ENCODE data around the gene ACBD5.

The ACBD5 gene

GRCh38 chr10:27223964-27224363 lies 16.6 kb downstream of the ACBD5 start:
- TF ChIP-seq, protein P1, sequence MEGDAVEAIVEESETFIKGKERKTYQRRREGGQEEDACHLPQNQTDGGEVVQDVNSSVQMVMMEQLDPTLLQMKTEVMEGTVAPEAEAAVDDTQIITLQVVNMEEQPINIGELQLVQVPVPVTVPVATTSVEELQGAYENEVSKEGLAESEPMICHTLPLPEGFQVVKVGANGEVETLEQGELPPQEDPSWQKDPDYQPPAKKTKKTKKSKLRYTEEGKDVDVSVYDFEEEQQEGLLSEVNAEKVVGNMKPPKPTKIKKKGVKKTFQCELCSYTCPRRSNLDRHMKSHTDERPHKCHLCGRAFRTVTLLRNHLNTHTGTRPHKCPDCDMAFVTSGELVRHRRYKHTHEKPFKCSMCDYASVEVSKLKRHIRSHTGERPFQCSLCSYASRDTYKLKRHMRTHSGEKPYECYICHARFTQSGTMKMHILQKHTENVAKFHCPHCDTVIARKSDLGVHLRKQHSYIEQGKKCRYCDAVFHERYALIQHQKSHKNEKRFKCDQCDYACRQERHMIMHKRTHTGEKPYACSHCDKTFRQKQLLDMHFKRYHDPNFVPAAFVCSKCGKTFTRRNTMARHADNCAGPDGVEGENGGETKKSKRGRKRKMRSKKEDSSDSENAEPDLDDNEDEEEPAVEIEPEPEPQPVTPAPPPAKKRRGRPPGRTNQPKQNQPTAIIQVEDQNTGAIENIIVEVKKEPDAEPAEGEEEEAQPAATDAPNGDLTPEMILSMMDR (IDR thresholded peaks at IDR 0.05; ENCODE audit: insufficient read depth, low read depth, low read length, missing control alignments): peak; percentile 46
- H3K4me3 ChIP-seq (ENCODE audit: low read depth, low read length): no peak overlapping the region
- peak; percentile 56 for DNase-seq (ENCODE audit: low read depth)

DNA sequence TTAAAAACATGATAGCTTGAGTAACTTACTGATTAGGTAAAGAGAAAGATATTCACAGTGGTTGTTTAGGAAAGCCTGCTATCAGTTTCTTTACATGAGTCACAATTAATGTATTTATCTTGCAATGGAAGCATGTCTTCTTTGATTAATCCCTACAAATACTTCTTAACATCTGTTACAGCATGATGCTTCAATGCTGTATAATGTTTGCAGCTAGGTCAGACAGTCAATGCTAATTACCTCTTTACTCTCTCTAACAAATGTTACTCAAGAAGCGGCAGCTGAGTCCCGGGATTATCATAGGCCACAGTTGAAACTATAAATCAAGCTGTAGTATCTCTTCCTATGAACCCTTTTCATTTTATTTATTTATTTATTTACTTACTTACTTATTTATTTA lies 33.2 kb downstream of the ACBD5 start:
- H3K4me3 ChIP-seq (ENCODE audit: low read depth, low read length): no peak overlapping the region
- TF ChIP-seq, protein P1 (IDR thresholded peaks at IDR 0.05; ENCODE audit: insufficient read depth, low read depth, low read length, missing control alignments): no peak
- no peak for DNase-seq (ENCODE audit: low read depth)

- TF ChIP-seq, protein P1 (IDR thresholded peaks at IDR 0.05; ENCODE audit: insufficient read depth, low read depth, low read length, missing control alignments): no peak
- H3K4me3 ChIP-seq (ENCODE audit: low read depth, low read length): no peak overlapping the region
- no peak for DNase-seq (ENCODE audit: low read depth)
Measured at GRCh38 chr10:27203806-27204205, 36.8 kb downstream of the ACBD5 start.

DNA sequence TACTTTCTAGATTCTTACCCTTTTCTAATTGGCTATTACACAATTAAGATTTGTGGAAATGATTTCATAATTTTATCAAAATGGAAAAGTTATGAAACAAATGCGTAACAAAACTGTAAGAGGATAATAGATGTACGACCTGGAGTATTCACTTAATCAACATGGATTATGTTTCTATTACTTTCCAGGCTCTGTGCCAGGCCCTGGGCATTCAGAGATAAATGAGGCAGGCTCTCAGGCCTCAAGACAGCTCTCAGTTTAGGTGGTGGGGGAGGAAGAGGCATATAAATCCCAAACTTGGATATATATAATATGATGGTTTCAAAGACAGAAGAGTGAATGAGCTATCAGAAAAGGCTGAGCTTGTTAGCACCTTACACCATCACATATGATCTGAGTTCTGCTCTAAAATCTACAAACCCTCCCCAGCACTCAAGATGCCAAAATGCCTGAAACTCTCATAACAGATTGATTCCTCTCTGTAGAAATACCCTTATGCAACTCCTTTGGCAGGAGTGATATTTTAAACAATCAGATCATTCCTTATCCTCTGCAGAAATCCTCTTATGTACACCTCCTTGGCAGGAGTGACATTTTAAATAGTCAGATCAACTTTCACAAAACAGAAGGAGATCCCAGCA lies 42.5 kb downstream of the ACBD5 start:
- no peak overlapping the region for H3K4me3 ChIP-seq (ENCODE audit: low read depth, low read length)
- TF ChIP-seq, protein P1 (IDR thresholded peaks at IDR 0.05; ENCODE audit: insufficient read depth, low read depth, low read length, missing control alignments): no peak
- no peak for DNase-seq (ENCODE audit: low read depth)

- TF ChIP-seq, protein P1 (IDR thresholded peaks at IDR 0.05; ENCODE audit: insufficient read depth, low read depth, low read length, missing control alignments): no peak
- H3K4me3 ChIP-seq (ENCODE audit: low read depth, low read length): no peak overlapping the region
- no peak for DNase-seq (ENCODE audit: low read depth)
Measured at GRCh38 chr10:27192284-27192683, 48.3 kb downstream of the ACBD5 start.

DNA sequence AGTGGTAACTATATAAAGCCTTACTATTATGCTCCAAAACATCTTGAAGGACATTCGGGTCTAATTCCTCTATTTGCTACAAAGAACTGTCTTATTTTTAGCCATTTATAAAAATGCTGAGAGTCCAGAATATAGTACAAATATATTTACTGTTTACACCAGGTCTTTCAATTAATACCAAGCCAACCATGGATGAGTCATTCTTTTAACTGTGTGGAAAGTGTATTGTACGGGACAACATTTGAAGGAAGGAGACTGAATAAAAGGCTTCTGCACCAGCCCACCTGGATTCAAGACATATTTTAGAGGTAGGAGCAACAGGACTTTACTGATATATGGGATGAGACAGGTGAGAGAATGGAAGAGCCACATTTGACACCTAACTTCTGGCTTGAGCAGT lies 50.1 kb downstream of the ACBD5 start:
- no peak for DNase-seq (ENCODE audit: low read depth)
- TF ChIP-seq, protein P1 (IDR thresholded peaks at IDR 0.05; ENCODE audit: insufficient read depth, low read depth, low read length, missing control alignments): no peak
- no peak overlapping the region for H3K4me3 ChIP-seq (ENCODE audit: low read depth, low read length)

GRCh38 chr10:27188897-27189296 lies 51.7 kb downstream of the ACBD5 start:
- TF ChIP-seq, protein P1 (IDR thresholded peaks at IDR 0.05; ENCODE audit: insufficient read depth, low read depth, low read length, missing control alignments): no peak
- DNase-seq (ENCODE audit: low read depth): no peak

More at GRCh38 chr10:27188897-27189296, 51.7 kb downstream of the ACBD5 start:
- no peak overlapping the region for H3K4me3 ChIP-seq (ENCODE audit: low read depth, low read length)
